GM18867 (cell line): ENCODE results near the gene KCNF1.

ENCODE experiments used
- ATAC-seq: cut with Tn5 transposase; IDR thresholded peaks from one replicate; pipeline ENCODE4 v1.9.1; 2021; ENCODE audit warnings: mild to moderate bottlenecking, moderate library complexity; ENCODE audit not compliant: unreplicated experiment

Gene KCNF1

DNA sequence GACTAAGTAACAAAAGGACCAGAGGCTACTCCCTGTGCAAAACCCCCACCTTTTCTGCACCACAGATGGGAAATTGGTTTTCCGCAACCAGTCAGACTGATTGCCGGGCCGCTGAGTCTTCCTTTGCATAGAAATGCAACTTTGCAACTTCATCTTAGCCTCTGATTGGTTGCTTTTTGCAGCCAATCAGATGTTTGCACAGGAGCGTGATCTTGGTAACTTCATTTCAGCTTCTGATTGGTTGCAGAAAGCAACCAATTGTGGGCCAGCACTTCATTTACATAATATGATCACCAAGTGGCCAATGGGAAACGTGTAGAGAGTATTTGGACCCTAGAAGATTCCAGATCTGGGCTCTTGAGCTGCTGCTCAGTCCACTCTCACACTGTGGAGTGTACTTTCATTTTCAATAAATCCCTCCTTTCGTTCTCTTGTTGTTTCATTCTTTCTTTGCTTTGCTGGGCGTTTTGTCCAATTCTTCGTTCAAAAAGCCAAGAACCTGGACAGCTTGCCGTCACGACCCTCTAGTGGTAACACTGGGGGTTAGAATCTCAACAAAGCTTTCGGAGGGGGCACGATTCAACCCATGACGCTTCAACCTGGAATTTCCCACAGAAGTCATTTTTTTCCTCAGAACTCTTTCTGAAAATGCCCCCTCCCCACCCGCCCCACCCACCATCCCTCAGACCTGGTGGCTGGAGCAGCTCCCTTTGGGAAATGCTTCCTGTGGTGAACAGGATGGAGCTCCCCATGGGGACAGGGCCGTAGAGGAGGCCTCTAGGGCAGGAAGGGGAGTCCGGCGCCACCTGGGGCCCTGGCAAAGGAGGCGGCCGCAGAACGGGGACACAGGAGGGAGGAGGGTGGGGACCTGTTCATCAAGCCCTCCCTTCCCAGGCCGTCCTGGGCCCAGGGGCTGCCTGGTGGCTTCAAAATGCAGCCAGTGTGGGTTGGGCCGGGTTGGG is 31.8 kb upstream of the KCNF1 start:
- ATAC-seq = no peak

GRCh38 chr2:10880586-10881321 is 31.0 kb upstream of the KCNF1 start:
- ATAC-seq = no peak

GRCh38 chr2:10882568-10882967 is 29.2 kb upstream of the KCNF1 start:
- ATAC-seq = no peak

DNA sequence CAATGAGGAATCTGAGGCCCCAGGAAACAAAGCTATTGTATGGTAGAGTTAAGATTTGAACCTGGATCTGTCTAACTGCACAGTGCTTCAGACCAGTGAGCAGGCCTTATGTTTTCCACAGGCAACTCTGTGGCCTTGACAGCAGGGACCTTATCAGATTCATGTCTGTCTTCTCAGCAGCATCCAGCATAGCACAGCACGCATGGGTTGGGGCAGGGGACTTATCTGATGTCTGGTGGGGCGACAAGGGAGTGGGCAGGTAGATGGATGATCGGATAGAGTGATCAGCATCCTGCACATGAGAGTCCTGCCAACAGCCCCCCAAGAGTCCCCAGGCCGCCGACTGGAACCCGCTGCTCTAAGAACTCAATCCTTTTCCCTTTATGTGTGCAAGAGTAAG is 28.7 kb upstream of the KCNF1 start:
- no peak for ATAC-seq

GRCh38 chr2:10883801-10884478 is 27.8 kb upstream of the KCNF1 start:
- ATAC-seq = peak; percentile 17

DNA sequence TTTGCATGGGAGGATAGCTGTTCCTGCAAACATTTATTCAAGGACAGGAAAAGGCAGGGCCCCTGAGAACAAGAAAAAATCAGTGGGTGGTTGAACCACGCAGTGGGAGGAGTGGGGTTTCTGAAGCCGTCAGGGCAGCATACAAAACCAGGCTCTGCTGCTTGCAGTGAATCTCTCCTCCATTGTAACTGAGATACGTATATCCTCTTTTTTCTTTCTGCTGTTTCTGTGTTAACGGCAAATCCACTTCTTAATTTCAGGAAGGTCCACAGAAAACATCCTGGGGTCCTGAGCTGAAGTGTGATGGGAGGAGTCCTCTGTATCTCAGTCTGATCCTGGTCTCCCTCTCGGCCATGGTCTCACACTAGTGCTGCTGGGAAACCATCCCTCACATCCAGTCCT is 27.2 kb upstream of the KCNF1 start:
- peak; percentile 53 for ATAC-seq

GRCh38 chr2:10885094-10885860 is 26.5 kb upstream of the KCNF1 start:
- ATAC-seq = no peak

- no peak for ATAC-seq
These were observed 24.3 kb upstream of the KCNF1 start for GRCh38 chr2:10887476-10887875.

DNA sequence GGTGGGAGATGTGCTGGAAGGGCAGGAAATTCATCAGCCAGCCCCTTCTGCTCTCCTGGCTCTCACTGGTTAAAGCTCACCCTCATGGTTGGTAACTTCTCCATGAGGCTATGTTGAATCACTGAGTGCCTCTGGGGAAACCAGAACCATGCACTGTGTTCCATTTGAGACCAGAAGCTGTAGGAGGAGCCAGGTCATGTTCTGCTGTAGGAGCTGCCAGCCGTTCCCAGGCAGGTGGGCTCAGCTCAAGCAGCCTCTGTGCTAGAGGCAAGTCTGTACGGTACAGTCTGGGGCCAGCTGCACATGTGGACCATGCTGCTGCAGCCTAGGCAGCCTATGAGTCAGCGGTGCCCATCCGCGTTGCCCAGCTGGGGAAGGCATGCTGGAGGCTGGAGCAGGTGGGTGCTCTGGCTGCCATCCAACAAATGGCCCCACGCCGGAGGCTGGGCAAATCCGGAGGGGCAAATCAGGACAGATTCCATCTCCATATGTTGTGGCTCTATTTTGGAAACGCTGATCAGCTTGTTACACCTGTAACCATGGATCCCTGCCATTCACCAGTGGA is 22.0 kb upstream of the KCNF1 start:
- no peak for ATAC-seq

GRCh38 chr2:10890706-10891270 is 20.9 kb upstream of the KCNF1 start:
- ATAC-seq = no peak

GRCh38 chr2:10891390-10891789 is 20.3 kb upstream of the KCNF1 start:
- ATAC-seq = no peak

DNA sequence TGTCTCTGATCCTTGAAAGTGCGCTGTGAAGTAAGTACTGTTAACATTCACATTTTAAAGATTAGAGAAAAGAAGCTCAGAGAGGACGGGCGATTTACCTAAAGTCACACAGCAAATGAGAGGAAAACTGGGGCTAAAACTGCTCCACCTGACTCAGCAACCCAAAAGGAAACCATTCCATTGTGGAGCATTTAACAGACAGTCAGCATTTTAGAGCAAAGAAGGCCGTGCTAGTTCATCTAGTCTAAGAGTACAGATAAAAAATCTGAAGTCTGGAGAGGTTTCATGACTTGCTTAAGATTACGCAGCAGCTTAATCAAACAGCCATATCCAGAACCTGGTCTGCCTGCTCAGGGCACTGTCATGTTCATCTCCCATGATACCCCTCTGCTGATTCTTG is 19.9 kb upstream of the KCNF1 start:
- no peak for ATAC-seq

DNA sequence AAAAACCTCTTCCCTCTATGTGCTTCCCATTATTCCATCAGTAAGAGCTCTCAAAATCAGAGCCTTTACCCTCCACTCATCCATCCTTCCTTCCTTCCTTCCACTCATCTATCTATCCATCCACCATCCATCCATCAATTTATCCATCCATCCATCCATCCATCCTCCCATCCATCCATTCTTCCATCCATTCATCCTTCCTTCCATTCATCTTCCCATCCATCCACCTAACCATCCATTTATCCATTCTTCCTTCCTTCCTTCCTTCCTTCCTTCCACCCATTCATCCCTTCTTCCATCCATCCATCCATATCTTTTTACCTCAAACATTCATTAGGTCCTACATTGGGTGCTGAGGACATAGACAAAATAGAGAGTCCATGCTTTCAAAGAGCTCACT is 19.4 kb upstream of the KCNF1 start:
- no peak for ATAC-seq

GRCh38 chr2:10892796-10893350 is 18.9 kb upstream of the KCNF1 start:
- no peak for ATAC-seq

- ATAC-seq = no peak
These were observed 17.3 kb upstream of the KCNF1 start for GRCh38 chr2:10894264-10894935.

GRCh38 chr2:10895231-10895630 is 16.5 kb upstream of the KCNF1 start:
- no peak for ATAC-seq

GRCh38 chr2:10897956-10898355 is 13.8 kb upstream of the KCNF1 start:
- ATAC-seq = no peak

- peak; percentile 70 for ATAC-seq
These were observed 11.3 kb upstream of the KCNF1 start for GRCh38 chr2:10900216-10901109.
